Nephron progenitor cell (in vitro differentiated cells): ENCODE measurements around the gene TERT.
A peak's percentile ranks its signal among the peaks of the same experiment; 100 is the strongest.

Source experiments
- DNase-seq: peaks from one replicate; pipeline ENCODE4 v3.0.0; 2021
- H3K27ac Mint-ChIP-seq: 2 replicates; pipeline ENCODE4 v1.8.0; 2021; ENCODE audit warnings: mild to moderate bottlenecking, moderate library complexity, mixed read lengths
- H3K27me3 Mint-ChIP-seq: 2 replicates; pipeline ENCODE4 v1.8.0; 2021; ENCODE audit warnings: mild to moderate bottlenecking, low read depth, mixed read lengths; ENCODE audit not compliant: poor library complexity
- H3K36me3 Mint-ChIP-seq: 2 replicates; pipeline ENCODE4 v1.8.0; 2021; ENCODE audit warnings: low read depth, mixed read lengths
- H3K4me1 Mint-ChIP-seq: 2 replicates; pipeline ENCODE4 v1.8.0; 2021; ENCODE audit warnings: mixed read lengths
- H3K4me3 Mint-ChIP-seq: 2 replicates; pipeline ENCODE4 v1.8.0; 2021; ENCODE audit warnings: mild to moderate bottlenecking, moderate library complexity, mixed read lengths
- H3K9me3 Mint-ChIP-seq: 2 replicates; pipeline ENCODE4 v1.8.0; 2021; ENCODE audit warnings: mild to moderate bottlenecking, moderate library complexity, mixed read lengths
- TF ChIP-seq, protein P1 (sequence below): fragments of 200-600 bp; sonication (generic); IDR thresholded peaks from 2 replicates; pipeline ENCODE4 v1.5.0; 2021; ENCODE audit warnings: antibody characterized with exemption

The TERT gene

DNA sequence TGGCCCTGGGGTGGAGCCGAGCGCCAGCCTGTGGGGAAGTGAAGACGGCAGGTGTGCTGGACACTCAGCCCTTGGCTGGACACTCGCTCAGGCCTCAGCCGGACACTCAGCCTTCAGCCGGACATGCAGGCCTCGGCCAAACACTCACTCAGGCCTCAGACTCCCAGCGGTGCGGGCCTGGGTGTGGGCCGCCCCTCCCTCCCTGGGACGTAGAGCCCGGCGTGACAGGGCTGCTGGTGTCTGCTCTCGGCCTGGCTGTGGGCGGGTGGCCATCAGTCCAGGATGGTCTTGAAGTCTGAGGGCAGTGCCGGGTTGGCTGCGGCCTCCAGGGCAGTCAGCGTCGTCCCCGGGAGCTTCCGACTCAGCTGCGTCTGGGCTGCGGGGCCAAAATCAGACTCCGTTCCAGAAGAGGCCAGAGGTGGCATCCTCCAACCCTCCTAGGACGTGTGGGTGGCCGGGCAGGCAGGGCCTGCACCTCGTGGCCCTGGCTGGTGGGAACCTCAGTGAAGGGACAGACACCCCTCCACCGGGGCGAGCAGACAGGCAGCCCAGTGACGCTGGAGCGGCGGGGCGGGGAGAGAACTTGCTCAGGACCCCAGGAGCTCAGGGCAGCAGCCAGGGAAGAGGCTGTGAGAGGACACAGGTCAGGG is 41.3 kb downstream of the TERT start:
- Mint-ChIP-seq H3K9me3 (no peaks in the 10 kb centered on the region), H3K4me3 (no peak overlapping the region), H3K36me3 (no peaks in the 10 kb centered on the region), H3K27ac (no peak overlapping the region), H3K27me3 (peaks cover 9% of the 10 kb centered on the region), H3K4me1 (peaks cover 28% of the 10 kb centered on the region)
- DNase-seq = no peak
- TF ChIP-seq, protein P1, sequence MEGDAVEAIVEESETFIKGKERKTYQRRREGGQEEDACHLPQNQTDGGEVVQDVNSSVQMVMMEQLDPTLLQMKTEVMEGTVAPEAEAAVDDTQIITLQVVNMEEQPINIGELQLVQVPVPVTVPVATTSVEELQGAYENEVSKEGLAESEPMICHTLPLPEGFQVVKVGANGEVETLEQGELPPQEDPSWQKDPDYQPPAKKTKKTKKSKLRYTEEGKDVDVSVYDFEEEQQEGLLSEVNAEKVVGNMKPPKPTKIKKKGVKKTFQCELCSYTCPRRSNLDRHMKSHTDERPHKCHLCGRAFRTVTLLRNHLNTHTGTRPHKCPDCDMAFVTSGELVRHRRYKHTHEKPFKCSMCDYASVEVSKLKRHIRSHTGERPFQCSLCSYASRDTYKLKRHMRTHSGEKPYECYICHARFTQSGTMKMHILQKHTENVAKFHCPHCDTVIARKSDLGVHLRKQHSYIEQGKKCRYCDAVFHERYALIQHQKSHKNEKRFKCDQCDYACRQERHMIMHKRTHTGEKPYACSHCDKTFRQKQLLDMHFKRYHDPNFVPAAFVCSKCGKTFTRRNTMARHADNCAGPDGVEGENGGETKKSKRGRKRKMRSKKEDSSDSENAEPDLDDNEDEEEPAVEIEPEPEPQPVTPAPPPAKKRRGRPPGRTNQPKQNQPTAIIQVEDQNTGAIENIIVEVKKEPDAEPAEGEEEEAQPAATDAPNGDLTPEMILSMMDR = no peak

DNA sequence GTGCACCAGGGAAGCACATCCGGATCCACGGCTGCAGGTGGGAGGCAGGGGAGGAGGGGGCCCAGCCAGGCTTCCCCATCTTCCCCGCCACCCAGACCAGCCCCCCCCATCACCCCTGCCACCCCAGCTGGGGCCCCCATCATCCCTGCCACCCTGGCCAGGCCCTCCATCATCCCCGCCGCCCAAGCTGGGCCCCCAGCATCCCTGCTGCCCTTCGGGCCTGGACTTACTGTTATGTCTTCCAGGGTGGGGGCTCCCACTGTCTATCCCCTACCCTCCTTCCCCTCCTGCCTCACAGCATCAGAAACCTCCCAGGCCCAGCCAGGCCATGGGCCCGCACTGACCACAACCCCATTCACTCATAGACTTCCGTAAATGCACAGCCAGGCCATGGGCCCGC is 42.2 kb downstream of the TERT start:
- H3K9me3 Mint-ChIP-seq = no peaks in the 10 kb centered on the region
- no peak overlapping the region for H3K4me3 Mint-ChIP-seq
- DNase-seq = no peak
- H3K27ac Mint-ChIP-seq = peak overlapping the region; percentile 66
- H3K4me1 Mint-ChIP-seq = peaks cover 28% of the 10 kb centered on the region
- H3K36me3 Mint-ChIP-seq = no peaks in the 10 kb centered on the region
- peaks cover 14% of the 10 kb centered on the region for H3K27me3 Mint-ChIP-seq
- TF ChIP-seq, protein P1 = no peak

DNA sequence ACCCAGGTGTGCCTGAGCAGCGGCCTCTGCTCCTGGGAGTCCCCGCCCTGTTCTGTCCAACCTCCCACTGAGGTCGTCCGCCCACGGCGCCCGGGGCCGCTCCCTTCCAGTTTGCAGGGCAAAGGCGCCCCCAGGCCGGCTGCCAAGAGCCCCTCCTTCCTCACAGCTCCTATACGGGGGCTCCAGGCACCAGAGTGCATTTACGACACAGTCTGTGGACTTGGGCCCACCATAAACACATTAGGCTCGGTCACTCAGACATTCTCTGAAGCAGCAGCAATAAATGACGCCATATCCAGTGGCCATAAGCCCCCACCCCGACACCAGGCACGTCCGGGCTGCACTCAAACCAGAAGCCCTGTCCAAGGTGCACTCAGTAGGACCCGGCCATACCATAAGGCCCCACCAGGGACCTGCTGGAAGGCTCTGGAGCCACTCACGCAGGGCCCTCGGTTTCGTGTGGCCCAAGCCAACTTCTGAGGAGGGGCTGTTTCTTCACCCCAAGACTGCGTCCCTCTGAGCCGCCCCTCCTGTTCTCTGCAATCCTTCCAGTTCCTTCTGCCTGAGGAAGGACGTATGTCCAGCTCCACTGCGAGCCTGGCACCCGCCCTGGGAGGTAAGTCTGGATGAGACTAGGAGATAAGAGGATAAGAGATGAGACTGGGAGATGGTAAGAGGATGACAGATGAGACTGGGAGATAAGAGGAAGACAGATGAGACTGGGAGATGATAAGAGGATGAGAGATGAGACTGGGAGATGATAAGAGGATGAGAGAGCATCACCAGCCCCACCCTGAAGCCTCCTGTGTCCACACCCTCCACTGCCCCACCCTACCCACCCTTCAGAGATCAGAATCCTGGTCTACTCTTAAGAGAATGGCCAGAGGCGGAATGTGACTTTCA is 42.9 kb downstream of the TERT start:
- TF ChIP-seq, protein P1 = no peak
- H3K27ac Mint-ChIP-seq = peak overlapping the region; percentile 7
- no peak for DNase-seq
- peaks cover 21% of the 10 kb centered on the region for H3K27me3 Mint-ChIP-seq
- no peaks in the 10 kb centered on the region for H3K9me3 Mint-ChIP-seq
- H3K4me1 Mint-ChIP-seq = peaks cover 28% of the 10 kb centered on the region
- H3K4me3 Mint-ChIP-seq = no peak overlapping the region
- no peaks in the 10 kb centered on the region for H3K36me3 Mint-ChIP-seq

GRCh38 chr5:1249366-1250280 is 45.2 kb downstream of the TERT start:
- DNase-seq = no peak
- Mint-ChIP-seq H3K27ac (no peak overlapping the region), H3K9me3 (no peaks in the 10 kb centered on the region), H3K27me3 (peaks cover 22% of the 10 kb centered on the region), H3K36me3 (no peaks in the 10 kb centered on the region), H3K4me1 (peaks cover 14% of the 10 kb centered on the region), H3K4me3 (no peak overlapping the region)
- TF ChIP-seq, protein P1 = no peak

- TF ChIP-seq, protein P1 = no peak
- Mint-ChIP-seq H3K27me3 (peaks cover 22% of the 10 kb centered on the region), H3K4me3 (no peak overlapping the region), H3K9me3 (no peaks in the 10 kb centered on the region), H3K27ac (no peak overlapping the region), H3K4me1 (peaks cover 29% of the 10 kb centered on the region), H3K36me3 (no peaks in the 10 kb centered on the region)
- no peak for DNase-seq
These were observed 47.1 kb downstream of the TERT start for GRCh38 chr5:1247811-1248210.
